Stimulated activated CD4-positive, alpha-beta T cell treated with anti-CD3 and anti-CD28 coated beads, Interleukin-1b, Interleukin-23, amount 100 ng/mL, for 1 hour (primary cell): ENCODE data around the gene ESPN.
A peak's percentile ranks its signal among the peaks of the same experiment; 100 is the strongest.
"Not testable (repeated sequence)": the region's sequence is repeated elsewhere in the genome, so short reads cannot be mapped to it uniquely, and the experiment has no call there.

Source experiments
- DNase-seq, 2 donors: peaks; one replicate each; pipeline ENCODE4 v3.0.0-alpha.2; 2020; ENCODE audit warnings: low read depth in 2 of 2

ESPN gene

DNA sequence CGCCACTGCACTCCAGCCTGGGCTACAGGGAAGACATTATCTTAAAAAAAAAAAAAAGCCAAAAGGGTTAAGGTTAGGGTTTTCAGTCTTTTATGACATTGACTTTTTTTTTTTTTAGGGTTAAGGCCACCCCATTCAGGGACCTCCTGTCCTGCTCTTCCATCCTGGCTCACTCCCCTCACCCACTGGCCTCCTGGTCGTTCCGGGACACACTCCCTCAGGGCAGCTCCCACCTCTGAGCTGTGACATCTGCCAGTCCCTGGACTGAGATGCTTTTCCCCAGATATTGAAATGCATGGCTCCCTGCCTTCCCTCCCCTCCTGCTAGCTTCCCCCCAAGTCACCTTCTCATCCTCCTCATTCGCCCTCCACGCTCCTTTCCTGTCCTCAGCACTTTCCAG is 57.2 kb downstream of the ESPN start:
- no peak for DNase-seq

DNA sequence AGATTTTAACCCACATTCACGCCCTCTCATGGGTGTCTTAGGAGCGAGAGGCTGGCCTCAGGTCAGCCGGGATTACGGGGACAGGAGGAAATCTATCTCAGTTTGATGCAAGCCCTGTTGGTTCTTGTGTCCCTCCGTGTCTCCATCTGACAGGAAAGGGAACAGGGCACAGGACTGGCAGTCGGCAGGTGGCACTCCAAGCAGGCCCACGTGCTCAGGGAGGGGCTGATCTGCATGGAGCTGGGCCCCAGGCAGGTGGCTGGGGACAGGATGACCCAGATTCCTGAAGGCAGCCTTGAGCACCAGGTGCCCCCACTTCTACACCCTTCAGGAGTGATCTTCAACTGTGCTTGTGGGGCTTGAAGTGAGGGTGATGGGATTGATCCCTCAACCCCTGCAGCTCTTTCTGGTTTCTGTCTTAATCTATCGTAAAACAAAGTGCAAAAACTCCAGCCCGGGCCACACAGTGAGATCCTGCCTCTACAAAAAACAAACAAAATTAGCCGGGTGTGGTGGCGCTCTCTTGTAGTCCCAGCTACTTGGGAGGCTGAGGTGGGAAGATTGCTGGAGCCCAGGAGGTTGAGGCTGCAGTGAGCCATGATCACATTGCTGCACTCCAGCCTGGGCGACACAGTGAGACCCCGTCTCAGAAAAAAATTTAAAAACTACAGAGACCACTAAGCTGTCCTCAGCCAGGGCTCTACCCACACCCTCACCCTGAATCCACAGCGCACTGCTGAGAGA is 58.6 kb downstream of the ESPN start:
- no peak for DNase-seq

DNA sequence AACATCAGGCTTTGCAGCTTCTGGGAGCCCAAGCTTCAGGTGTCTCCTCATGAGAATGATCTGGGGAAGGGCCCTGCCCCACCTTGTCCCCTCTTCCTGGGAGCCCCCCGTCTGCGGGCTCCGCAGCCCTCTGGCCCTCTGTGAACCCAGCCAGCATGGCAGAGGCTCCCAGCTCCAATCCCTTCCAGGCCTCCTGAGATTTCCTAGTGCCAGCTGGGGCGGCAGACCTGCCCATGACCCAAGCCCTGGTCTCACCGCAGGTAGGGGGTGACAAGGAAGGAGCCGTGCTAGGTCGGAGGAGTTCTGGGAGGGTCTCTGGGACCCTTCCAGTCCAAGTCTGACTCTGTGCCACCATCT is 59.2 kb downstream of the ESPN start:
- DNase-seq = no peak

DNA sequence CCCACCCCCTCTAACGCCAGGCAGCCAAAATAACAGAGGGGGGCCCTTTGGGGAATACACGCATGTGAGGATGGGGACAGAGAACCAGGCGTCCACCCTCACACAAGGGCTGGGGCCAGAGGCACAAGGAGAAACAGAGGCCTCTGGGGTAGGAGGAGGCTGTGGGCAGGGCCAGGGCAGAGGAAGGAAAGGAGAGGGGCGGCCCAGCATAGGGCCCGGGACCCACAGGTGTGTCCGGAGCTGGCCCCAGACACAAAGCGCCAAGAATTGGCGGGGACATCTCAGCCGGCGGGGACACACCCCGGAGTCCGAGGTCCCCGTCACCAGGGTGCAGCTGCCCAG is 60.2 kb downstream of the ESPN start:
- no peak for DNase-seq

DNA sequence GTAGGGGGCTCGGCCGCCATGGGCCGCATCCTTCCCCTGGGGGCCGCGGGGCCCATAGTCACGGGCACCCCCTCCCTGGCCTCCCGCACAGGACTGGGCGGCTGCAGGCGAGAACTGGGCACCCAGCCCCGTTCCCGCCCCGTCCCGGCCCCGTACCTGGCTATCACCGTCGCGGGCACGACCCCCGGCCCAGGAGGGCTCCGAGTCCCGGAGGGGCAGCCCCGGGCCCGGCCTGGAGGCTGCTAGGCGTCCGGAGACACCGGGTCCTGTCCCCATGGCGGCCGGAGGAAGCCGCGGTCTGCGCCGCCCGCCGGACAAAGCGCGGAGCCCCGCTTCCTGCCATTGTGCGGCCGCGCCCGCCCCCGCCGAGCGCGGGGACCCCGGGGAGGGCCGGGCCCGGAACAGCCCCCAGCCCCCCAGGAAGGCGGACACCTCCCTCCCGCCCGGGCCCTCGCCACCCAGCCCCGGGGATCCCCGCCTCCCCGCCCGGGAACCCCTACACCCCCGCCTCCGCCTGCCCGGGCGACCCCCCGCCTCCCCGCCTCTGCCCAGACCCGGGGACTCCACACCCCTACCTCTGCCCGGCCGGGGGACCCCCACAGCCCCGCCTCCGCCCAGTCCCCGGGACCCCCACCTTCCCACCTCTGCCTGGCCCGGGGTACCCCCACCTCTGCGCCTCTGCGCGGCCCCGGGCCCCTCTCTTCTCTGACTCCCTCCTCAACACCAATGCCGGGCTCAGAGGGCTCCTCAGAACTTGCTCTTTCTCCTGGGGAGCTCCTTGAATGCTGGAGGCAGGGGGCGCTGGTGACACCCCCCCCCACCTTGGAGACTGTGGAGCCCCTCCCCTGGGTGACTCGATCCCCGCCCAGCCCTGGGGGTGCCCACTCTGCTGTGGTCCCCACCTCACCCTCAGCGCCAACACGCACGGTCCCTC is 60.9 kb downstream of the ESPN start:
- no peak for DNase-seq

DNA sequence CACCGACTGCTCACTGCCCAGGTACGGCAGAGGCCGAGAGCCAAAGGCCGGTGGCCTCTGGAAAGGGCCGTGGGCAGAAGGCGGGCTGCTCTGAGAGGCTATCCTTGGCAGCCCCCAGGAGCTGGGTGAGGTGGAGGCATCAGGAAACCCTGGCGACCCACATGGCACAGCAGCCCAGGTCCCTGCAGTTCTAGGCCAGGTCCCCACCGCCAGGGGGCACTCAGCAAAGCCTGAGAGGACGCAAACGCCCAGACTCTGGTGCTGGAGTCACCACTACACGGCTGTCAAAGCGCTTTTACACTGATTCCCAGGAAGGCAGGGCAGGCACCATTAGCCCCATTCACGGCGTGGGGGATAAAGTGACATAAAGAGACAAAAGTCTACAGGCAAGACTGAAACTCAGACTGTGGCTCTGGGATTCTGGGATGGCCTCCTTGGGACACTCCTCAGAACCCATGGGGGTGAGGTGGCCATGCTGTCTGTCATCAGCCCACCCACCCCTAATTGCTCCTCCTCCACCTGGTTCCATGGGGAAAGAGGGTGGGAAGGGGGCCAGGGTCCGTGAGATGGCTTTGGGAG is 61.9 kb downstream of the ESPN start:
- DNase-seq = peak; percentile 74 to 88

DNA sequence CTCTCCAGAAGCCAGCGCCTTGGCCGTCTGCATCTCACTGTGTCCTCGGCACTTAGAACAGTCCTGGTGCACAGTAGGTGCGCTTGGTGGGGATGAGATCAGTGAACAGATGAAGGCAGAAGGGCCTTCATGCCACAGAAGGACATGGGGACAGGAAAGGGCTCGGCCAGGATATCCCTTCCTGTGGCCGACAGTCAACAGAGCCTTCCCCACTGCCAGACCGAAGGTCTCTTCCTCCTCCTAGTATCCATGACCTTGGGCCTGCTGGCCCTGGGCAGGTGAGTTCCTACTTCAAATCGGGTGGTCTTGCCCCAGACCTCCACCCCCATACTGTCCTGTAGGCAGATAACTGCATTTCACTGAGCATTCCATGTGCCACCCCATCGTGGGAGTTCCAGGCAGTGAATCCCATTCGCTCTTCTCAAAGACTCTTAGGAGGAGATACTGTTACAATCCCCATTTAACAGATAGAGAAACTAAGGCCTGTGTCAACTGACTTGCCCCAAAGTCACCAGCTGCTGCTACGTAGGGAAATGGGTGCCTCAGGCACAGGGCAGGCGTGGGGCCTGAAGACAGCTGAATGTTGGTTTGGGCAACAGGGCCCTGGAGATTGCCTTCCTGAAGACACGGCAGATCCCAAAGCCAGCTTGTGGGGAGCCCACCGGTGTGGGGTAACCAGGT is 63.4 kb downstream of the ESPN start:
- DNase-seq = no peak

DNA sequence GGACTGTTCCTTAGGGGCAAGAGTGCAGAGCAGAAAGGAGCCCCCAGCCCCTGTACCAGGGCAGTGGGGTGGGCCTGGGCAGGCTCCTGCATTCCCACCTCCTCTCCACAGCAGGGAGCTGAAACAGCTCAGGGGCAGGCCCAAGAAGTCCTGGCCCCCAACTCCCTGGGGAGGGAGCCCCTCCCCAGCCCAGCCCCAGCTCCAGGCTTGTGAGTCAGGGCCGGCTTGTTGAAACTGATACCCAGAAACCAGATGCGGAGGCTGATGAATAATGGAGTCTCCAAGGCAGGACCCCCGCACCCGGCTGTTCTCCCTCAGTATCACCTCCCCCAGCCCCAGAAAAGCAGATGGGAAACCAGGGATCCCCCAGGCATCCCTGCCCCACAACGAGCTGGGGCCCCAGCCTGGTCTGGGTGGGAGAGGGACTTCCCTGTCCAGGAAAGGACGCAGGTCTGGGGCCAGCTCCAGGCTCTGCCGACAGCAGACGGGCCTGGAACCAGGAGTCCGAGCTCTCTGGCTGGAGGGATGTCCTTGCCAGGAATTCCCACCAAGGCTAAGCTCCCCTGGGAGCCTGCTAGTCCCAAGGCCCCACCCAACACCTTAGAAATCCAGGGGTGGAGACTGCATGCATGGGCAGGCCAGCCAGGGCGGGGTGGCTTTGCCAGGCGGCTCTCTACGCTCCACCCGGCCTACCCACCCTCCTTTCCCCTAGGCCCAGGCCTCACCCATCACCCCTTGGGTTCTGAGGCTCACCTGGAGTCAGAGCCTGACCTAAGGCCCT is 64.2 kb downstream of the ESPN start:
- no peak for DNase-seq

DNA sequence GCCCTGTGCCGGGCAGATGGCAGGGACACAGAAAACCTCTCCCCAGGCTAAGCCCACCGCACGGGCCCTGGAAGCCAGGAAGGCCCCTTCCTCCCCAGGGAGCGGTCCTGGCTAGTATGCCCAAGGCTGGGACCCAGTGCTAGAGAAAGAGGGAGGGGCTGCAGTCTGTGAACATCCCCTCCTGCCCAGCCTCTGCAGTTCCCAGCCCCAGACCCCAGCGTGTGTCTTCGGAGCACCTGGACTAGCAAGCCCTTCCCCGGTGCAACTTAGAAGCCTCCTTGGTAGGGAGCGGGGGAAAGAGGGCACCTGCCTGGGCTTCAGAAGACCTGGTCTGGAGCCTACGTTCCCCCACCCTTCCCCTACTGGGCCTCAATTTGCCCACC is 64.8 kb downstream of the ESPN start:
- no peak for DNase-seq

DNA sequence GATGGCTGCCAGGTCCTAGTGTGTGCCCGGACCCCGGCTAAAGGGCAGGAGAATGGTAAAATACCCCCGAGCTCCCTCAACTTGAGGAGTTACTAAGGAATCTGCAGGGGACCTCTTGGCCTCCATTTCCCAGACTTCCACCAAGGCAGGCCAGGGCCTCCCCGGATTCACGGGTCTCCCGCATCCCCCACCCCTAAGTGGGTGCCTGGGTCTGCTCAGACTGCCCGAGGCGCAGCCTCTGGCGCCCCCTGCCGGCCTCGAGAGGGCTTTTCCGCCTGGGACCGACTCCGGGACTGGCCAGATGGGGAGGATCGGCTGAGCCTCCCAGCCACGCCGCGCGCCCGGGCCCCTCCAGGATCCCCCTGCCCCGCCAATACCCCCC is 65.2 kb downstream of the ESPN start:
- DNase-seq = peak; percentile 42 to 62

DNA sequence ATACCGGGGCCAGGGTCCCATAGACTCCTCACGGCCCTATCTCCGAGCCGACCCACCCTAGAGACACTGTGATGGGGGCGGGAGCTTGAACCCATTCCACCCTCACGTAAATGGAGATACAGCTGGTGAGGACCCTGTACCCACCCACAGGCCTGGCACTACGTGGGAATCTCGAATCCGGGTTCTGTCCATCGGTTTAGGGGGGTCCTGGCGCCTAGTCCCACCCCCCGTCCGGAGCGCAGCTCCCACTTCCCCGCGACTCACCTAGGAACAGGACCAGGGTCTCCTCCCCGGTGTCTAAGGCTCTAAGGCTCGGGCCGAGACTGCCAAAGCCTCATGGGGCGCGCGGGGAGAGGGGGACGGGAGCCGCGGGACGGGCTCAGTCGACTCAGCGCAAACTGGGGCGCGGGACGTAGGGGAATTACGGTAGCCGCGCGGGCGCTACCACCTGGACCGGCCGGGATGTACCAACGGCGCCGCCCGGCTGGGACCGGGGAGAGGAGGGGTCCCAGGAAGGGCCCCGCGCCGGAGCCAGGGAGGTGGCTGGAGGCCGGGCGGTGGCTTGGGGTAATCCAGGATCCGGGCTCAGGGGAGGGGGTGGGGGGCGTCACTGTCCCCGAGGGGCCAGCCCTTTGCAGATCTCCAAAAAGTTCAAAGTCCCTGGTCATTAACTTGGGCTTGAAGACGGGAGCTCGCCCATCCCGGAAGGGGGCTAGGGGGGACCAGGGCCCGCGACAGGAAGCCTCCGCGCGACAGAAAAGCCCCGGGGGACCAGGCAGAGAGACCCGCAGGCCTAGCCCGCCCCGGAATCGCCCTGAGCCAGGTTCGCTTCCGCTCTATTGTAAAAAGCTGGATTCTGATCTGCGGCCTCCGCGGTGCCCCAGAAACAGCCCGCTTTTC is 65.9 kb downstream of the ESPN start:
- no peak for DNase-seq

DNA sequence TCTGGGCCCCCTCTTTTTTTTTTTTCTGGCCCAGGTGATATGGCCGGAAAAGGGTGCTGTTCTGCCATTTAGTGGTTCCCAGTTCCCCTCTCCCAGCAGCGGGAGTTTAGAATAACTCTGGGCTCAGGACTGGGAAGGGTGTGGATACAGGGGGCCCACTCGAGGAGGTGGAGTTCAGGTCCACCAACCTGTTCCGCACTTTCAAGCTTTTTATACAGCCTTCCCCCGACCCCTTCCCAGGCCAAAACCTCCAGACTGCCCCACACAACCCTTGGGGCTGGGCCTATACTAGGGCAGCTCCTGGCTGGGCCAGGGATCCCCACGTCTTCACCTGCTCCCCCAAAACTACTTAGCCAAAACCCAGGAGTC is 66.5 kb downstream of the ESPN start:
- no peak for DNase-seq

DNA sequence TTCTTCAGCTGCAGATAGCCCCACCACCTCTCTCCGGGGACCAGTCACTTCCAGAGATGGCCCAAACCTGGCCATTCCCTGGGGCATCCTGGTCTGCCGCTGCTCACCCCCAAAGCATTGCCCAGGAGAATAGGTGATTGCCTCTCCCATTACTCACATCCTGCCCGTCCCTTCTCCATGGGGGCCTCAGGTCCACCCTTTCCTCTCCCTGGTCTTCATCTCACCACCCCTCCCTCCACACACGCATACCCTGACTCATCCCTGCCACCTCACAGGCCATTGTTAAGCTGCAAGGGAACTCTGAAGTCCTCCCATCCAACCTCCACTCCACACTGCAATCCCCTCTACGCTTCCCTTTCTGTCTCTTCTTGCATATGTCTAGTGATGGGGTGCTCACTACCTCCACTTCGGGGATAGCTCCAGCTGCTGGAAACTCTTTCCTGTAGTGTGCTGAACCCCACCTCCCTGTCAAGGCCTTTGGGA is 66.9 kb downstream of the ESPN start, which contains the start of gene PLEKHG5:
TSS of gene PLEKHG5 (minus strand) at position 188 of the 483 bp plus-strand sequence. CDS start 14,096 bp downstream, outside the sequence.
- no peak for DNase-seq

DNA sequence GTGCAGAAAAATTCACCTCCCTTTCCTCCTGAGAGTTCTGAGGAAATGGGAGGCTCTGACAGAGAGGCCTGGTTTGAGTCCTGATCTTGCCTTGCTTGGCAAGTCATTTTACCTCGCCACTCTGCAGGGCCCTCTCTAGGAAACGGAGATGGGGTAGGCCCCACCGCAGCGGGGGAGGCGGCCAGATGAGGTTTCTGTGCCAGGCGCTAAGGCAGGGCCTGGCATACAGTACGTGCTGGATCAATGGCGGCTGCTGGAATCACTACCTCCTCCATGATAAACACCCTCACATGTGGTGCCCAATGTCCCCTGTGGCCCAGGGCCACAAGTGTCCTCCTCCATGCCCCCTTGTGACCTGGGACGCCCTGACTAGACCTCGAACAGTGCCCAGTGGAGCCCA is 67.4 kb downstream of the ESPN start:
- no peak for DNase-seq

DNA sequence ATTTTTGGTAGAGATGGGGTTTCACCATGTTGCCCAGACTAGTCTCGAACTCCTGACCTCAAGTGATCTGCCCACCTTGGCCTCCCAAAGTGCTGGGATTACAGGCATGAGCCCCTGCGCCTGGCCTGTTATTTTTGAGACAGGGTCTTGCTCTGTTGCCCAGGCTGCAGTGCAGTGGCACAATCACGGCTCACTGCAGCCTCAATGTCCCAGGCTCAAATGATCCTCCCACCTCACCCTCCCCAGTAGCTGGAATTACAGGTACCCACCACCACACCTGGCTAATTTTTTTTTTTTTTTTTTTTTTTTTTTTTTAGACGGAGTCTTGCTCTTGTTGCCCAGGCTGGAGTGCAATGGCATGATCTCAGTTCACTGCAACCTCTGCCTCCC is 69.3 kb downstream of the ESPN start:
- DNase-seq = not testable (repeated sequence)

DNA sequence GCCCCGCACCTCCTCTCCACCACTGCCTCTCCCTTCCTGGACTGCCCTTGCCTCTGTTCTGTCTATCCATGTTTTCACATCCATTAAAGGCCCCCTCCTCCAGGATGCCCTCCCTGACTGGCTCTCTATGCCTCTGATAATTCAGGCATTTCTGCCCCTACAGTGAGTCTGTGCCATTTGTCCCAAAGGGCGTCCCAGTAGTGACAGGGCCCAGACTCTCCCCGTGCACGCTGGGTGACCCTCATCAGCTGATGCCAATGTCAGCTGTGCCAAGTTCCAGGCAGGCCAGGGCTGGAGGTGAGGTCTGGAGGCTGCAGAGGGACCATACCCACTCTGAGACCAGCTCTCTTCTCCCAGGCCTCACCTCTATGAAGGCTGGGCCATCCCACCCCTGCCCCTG is 70.1 kb downstream of the ESPN start:
- DNase-seq = no peak

DNA sequence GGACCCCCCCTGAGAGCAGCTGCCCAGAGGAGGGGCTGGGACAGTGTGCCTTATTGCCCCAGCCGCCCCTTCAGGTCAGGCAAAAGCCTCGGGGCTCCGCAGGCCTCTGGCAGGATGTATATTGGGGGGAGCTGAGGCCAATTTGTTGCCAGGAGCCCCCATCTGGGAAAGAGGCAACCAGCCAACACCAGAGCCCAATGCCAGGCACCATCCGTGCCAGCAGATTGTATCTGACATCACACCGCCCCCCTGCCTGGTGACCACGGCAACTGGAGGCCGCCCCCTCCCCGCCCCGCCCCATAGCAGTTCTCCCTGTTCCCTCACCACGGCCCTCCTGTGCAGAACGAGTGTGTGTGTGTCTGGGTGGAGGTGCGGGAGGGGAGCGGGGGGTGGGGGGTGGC is 70.5 kb downstream of the ESPN start:
- DNase-seq = no peak

DNA sequence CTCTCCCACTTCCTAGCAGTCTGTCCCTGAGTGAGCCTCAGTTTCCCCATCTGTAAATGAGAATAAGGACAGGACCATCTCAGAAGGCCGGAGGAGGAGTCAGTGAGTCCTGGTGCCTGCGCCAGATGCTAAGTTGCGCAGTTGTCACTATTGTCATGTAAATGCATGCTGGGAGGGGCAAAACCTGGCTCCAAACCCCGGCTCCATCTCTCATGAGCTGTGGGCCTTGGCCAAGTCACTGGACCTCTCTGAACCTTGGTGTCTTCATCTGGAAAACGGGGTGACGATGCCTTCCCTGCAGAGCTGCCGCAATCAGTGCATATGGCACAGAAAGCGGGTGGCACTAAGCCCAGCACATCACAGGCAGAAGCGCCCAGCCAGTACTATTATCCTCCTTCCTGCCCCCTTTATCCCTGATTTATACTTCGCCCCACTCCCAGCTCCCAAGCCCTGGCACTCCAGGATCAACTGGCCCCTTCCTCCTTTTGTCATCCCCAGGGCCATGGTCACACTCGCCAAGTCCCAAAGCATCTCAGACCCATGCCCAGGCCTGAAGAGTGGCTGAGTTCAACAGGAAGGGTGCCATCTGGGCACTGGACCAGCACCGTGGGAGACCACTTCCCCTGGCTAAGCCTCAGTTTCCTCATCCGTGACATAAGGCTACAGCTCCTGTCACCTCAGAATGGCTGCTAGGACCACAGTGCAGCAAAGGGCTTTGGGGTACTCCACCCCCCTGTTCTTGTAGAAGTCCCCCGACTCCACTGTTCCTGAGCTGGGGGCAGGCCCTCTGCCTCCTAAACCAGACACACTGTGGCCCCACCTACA is 71.2 kb downstream of the ESPN start:
- DNase-seq = no peak

DNA sequence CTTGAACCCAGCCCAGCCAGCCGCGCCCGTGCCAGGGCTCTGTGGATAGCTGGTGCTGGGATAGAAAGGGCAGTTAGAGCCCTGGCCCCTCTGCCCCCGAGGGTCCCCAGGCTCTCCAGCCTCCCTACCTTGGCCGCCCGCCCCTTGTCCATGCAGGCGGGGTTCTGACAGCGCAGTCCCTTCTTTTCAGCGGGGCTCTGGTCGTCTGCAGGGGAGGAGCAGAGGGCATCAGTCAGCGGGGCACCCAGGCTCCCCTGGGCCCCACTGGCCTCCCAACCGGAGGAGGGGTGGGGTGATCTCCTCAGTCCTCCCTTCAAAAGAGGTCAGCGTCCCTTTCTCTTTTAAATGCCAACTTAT is 71.8 kb downstream of the ESPN start:
- DNase-seq = no peak

DNA sequence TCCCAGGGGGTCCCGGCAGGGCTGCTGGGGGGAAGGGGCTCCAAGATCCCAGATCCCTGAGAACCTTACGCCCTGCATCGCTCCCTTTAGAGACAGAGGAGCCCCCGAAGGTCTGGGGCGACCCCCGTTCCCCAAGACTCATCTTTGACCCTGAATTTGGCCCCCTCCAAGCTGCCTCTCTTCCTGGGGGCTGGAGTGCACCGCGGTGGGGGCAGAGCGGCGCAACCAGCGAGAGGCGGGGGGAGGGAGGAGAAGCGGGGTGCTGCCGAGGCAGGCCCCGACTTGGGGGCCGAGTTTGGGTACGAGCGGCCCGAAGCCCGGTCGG is 72.3 kb downstream of the ESPN start:
- DNase-seq = no peak
